ENCODE measurements around the gene SLC6A12.
"Not testable (repeated sequence)": the region's sequence is repeated elsewhere in the genome, so short reads cannot be mapped to it uniquely, and the experiment has no call there.

Gene SLC6A12

DNA sequence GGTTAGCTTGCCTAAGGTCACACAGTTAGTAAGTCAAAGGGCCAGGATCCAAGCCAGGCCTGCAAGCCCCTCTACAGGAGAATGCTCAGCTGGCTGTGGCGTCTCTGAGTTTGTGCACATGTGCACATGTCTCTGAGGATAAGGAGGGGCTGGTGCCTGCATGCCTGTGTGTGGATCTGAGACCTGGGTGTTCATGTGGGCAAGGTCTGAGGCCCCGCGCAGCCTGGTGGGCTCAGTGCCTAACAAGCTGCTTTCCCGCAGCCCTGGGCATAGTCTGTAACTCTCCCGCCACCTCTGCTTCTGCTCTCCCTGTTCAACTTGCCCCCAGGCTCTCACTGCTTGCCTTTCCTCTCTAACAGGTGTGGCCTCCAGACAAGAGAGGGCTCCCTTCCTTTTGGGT is 4.3 kb upstream of the SLC6A12 start:
- H2BK5ac ChIP-seq (ENCODE audit: low read length): no peak overlapping the region
- peak overlapping the region; percentile 71 for H3K9ac ChIP-seq (ENCODE audit: low read depth, low read length, poor library complexity)
- H3K9me3 ChIP-seq (replicated peaks in 1 of 2; ENCODE audit: control insufficient read depth in 2 of 2, insufficient read depth in 1 of 2, low read depth in 1 of 2, low read length in 2 of 2): peaks cover 0 to 1% of the 10 kb centered on the region in 2 donors
- H2AFZ ChIP-seq (ENCODE audit: low read length): no peak overlapping the region
- DNase-seq (ENCODE audit: low spot score): no peak
- H2BK15ac ChIP-seq (ENCODE audit: low read length): peak overlapping the region; percentile 43
- peaks cover 0 to 45% (median 0%) of the 10 kb centered on the region in 3 experiments for H3K27me3 ChIP-seq (ENCODE audit: control insufficient read depth in 3 of 3, insufficient read depth in 3 of 3, low read depth in 1 of 3, low read length in 3 of 3)
- no peak overlapping the region for H3K4ac ChIP-seq (ENCODE audit: low read length)
- no peak overlapping the region for H3K14ac ChIP-seq (ENCODE audit: low read length)
- no peak overlapping the region for H2BK120ac ChIP-seq (ENCODE audit: low read depth, low read length)
- WGBS, 2 donors (ENCODE audit: extremely low coverage in 2 of 2, insufficient read length in 2 of 2, insufficient replicate concordance in 1 of 2): no CpG with 5 or more reads among the region's 5 CpGs
- no peak overlapping the region for H4K91ac ChIP-seq (ENCODE audit: low read depth, low read length, poor library complexity)
- H4K8ac ChIP-seq (ENCODE audit: low read depth, low read length): no peak overlapping the region
- no peaks in the 10 kb centered on the region for H3K36me3 ChIP-seq (replicated peaks in 1 of 2; ENCODE audit: control insufficient read depth in 2 of 2, insufficient read depth in 2 of 2, low read length in 2 of 2)
- H3K4me3 ChIP-seq (ENCODE audit: low read length in 2 of 2): no peak overlapping the region
- no peak overlapping the region for H2BK12ac ChIP-seq (ENCODE audit: low read length)
- H3K79me1 ChIP-seq (ENCODE audit: low read depth, low read length): no peaks in the 10 kb centered on the region
- peak overlapping the region; percentile 33 for H3K18ac ChIP-seq (ENCODE audit: low read length)
- peaks cover 6 to 23% of the 10 kb centered on the region in 2 donors for H3K4me1 ChIP-seq (ENCODE audit: control insufficient read depth in 2 of 2, insufficient read depth in 1 of 2, low read depth in 1 of 2, low read length in 2 of 2)
- H3K4me2 ChIP-seq (ENCODE audit: insufficient read depth, low read length, poor library complexity, severe bottlenecking): no peak overlapping the region
- no peak overlapping the region for H2AK5ac ChIP-seq (ENCODE audit: low read depth, low read length)
- no peak overlapping the region for H3K27ac ChIP-seq (replicated peaks; ENCODE audit: low read length)
- no peak overlapping the region for H3K23ac ChIP-seq (ENCODE audit: low read depth, low read length, poor library complexity)

DNA sequence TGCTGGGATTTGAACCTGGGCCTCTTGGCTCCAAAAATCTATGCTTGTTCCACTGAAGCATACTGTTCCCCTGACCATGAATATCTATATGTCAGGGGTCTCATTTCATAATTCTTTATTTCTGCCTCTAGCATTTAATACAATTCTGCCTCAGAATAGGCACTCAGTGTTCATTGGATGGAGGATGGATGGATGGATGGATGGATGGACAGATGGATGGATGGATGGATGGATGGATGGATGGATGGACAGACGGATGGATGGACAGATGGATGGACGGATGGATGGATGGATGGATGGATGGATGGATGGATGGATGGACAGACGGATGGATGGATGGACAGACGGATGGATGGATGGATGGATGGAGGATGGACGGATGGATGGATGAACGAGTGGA is 3.1 kb upstream of the SLC6A12 start:
- H3K9ac ChIP-seq (ENCODE audit: low read depth, low read length, poor library complexity); H4K91ac ChIP-seq (ENCODE audit: low read depth, low read length, poor library complexity); H2BK15ac ChIP-seq (ENCODE audit: low read length); H3K4ac ChIP-seq (ENCODE audit: low read length); H3K18ac ChIP-seq (ENCODE audit: low read length); H3K79me1 ChIP-seq (ENCODE audit: low read depth, low read length); H3K9me3 ChIP-seq (replicated peaks in 1 of 2; ENCODE audit: control insufficient read depth in 2 of 2, insufficient read depth in 1 of 2, low read depth in 1 of 2, low read length in 2 of 2); H3K23ac ChIP-seq (ENCODE audit: low read depth, low read length, poor library complexity); H3K14ac ChIP-seq (ENCODE audit: low read length); DNase-seq (ENCODE audit: low spot score); H4K8ac ChIP-seq (ENCODE audit: low read depth, low read length); H2AFZ ChIP-seq (ENCODE audit: low read length); H2BK5ac ChIP-seq (ENCODE audit: low read length); H3K4me3 ChIP-seq (ENCODE audit: low read length in 2 of 2); H3K4me2 ChIP-seq (ENCODE audit: insufficient read depth, low read length, poor library complexity, severe bottlenecking); H2BK120ac ChIP-seq (ENCODE audit: low read depth, low read length); H2BK12ac ChIP-seq (ENCODE audit: low read length); H3K36me3 ChIP-seq (replicated peaks in 1 of 2; ENCODE audit: control insufficient read depth in 2 of 2, insufficient read depth in 2 of 2, low read length in 2 of 2); H3K27ac ChIP-seq (replicated peaks; ENCODE audit: low read length); H2AK5ac ChIP-seq (ENCODE audit: low read depth, low read length): not testable (repeated sequence)
- WGBS, 2 donors (ENCODE audit: extremely low coverage in 2 of 2, insufficient read length in 2 of 2, insufficient replicate concordance in 1 of 2): 100% methylated on average over 2 of the region's 6 CpGs; no CpG with 5 or more reads in 1 of the 2 donors
- Histone ChIP-seq H3K4me1 (ENCODE audit: control insufficient read depth in 2 of 2, insufficient read depth in 1 of 2, low read depth in 1 of 2, low read length in 2 of 2) (peaks cover 6 to 30% of the 10 kb centered on the region in 2 donors), H3K27me3 (ENCODE audit: control insufficient read depth in 3 of 3, insufficient read depth in 3 of 3, low read depth in 1 of 3, low read length in 3 of 3) (peaks cover 0 to 50% (median 0%) of the 10 kb centered on the region in 3 experiments)

DNA sequence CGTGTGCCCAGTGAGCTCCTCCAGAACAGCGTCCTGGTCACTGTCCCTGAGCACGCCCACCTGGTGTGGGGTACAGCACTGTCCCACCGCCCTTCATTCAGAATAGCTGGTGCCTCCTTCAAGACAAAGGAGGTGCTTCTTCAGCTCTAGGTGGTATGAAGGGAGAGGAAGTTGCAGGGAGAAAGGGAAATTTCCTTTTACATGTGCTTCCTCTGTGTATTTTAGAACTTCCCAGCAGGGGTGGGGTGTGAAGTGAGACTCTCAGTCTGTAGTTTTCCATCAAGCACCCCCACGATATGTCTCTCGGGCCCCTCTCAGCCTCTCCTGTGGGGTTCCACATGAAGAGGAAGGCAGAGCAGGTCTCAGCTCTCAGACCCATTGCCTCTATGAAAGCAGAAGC is 1.2 kb upstream of the SLC6A12 start:
- H3K36me3 ChIP-seq (replicated peaks in 1 of 2; ENCODE audit: control insufficient read depth in 2 of 2, insufficient read depth in 2 of 2, low read length in 2 of 2): no peaks in the 10 kb centered on the region
- no peak for DNase-seq (ENCODE audit: low spot score)
- H2BK120ac ChIP-seq (ENCODE audit: low read depth, low read length): no peak overlapping the region
- peaks cover 6 to 22% of the 10 kb centered on the region in 2 donors for H3K4me1 ChIP-seq (ENCODE audit: control insufficient read depth in 2 of 2, insufficient read depth in 1 of 2, low read depth in 1 of 2, low read length in 2 of 2)
- H3K79me1 ChIP-seq (ENCODE audit: low read depth, low read length): no peaks in the 10 kb centered on the region
- H2AFZ ChIP-seq (ENCODE audit: low read length): no peak overlapping the region
- no peak overlapping the region for H4K91ac ChIP-seq (ENCODE audit: low read depth, low read length, poor library complexity)
- no peak overlapping the region for H3K9ac ChIP-seq (ENCODE audit: low read depth, low read length, poor library complexity)
- H3K4ac ChIP-seq (ENCODE audit: low read length): no peak overlapping the region
- peaks cover 0 to 52% (median 0%) of the 10 kb centered on the region in 3 experiments for H3K27me3 ChIP-seq (ENCODE audit: control insufficient read depth in 3 of 3, insufficient read depth in 3 of 3, low read depth in 1 of 3, low read length in 3 of 3)
- no peak overlapping the region for H3K4me3 ChIP-seq (ENCODE audit: low read length in 2 of 2)
- no peak overlapping the region for H3K4me2 ChIP-seq (ENCODE audit: insufficient read depth, low read length, poor library complexity, severe bottlenecking)
- H2AK5ac ChIP-seq (ENCODE audit: low read depth, low read length): no peak overlapping the region
- no peak overlapping the region for H2BK5ac ChIP-seq (ENCODE audit: low read length)
- no peak overlapping the region for H3K23ac ChIP-seq (ENCODE audit: low read depth, low read length, poor library complexity)
- H3K27ac ChIP-seq (replicated peaks; ENCODE audit: low read length): no peak overlapping the region
- H2BK15ac ChIP-seq (ENCODE audit: low read length): no peak overlapping the region
- WGBS, 2 donors (ENCODE audit: extremely low coverage in 2 of 2, insufficient read length in 2 of 2, insufficient replicate concordance in 1 of 2): no CpG with 5 or more reads among the region's 6 CpGs
- H2BK12ac ChIP-seq (ENCODE audit: low read length): peak overlapping the region; percentile 82
- H3K18ac ChIP-seq (ENCODE audit: low read length): no peak overlapping the region
- no peaks in the 10 kb centered on the region for H3K9me3 ChIP-seq (replicated peaks in 1 of 2; ENCODE audit: control insufficient read depth in 2 of 2, insufficient read depth in 1 of 2, low read depth in 1 of 2, low read length in 2 of 2)
- no peak overlapping the region for H4K8ac ChIP-seq (ENCODE audit: low read depth, low read length)
- no peak overlapping the region for H3K14ac ChIP-seq (ENCODE audit: low read length)

DNA sequence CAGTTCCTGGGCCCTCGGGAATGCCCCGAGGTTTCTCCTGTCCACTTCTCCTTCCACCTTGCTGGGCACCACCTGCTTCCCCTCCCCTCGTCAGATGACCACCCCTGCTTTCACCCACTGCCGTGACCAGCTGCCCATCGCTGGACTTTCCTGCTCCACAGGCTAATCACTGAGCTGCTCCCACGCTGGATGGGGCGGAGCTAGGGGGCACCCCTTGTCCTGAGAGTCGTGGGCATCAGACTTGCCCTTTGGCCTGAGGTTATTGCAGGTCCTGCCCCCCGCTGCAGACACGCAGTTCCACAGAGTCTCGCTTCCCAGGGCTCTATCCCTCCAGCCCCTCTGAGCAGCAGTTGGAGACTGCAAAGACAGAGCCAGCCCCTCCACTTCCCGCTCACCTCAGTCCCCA is 427 bp downstream of the SLC6A12 start:
- no peaks in the 10 kb centered on the region for H3K36me3 ChIP-seq (replicated peaks in 1 of 2; ENCODE audit: control insufficient read depth in 2 of 2, insufficient read depth in 2 of 2, low read length in 2 of 2)
- H2BK15ac ChIP-seq (ENCODE audit: low read length): peak overlapping the region; percentile 25
- H2AK5ac ChIP-seq (ENCODE audit: low read depth, low read length): peak overlapping the region; percentile 90
- peaks cover 6 to 22% of the 10 kb centered on the region in 2 donors for H3K4me1 ChIP-seq (ENCODE audit: control insufficient read depth in 2 of 2, insufficient read depth in 1 of 2, low read depth in 1 of 2, low read length in 2 of 2)
- no peaks in the 10 kb centered on the region for H3K79me1 ChIP-seq (ENCODE audit: low read depth, low read length)
- no peaks in the 10 kb centered on the region for H3K9me3 ChIP-seq (replicated peaks in 1 of 2; ENCODE audit: control insufficient read depth in 2 of 2, insufficient read depth in 1 of 2, low read depth in 1 of 2, low read length in 2 of 2)
- H3K27me3 ChIP-seq (ENCODE audit: control insufficient read depth in 3 of 3, insufficient read depth in 3 of 3, low read depth in 1 of 3, low read length in 3 of 3): peaks cover 0 to 68% (median 0%) of the 10 kb centered on the region in 3 experiments
- peak overlapping the region; percentile 7 for H2BK12ac ChIP-seq (ENCODE audit: low read length)
- H2BK120ac ChIP-seq (ENCODE audit: low read depth, low read length): no peak overlapping the region
- peak overlapping the region; percentile 30 for H3K4me2 ChIP-seq (ENCODE audit: insufficient read depth, low read length, poor library complexity, severe bottlenecking)
- H3K4me3 ChIP-seq (ENCODE audit: low read length in 2 of 2): no peak overlapping the region
- no CpG with 5 or more reads among the region's 12 CpGs for WGBS, 2 donors (ENCODE audit: extremely low coverage in 2 of 2, insufficient read length in 2 of 2, insufficient replicate concordance in 1 of 2)
- H3K23ac ChIP-seq (ENCODE audit: low read depth, low read length, poor library complexity): peak overlapping the region; percentile 60
- DNase-seq (ENCODE audit: low spot score): no peak
- no peak overlapping the region for H3K27ac ChIP-seq (replicated peaks; ENCODE audit: low read length)
- H3K9ac ChIP-seq (ENCODE audit: low read depth, low read length, poor library complexity): no peak overlapping the region
- H3K14ac ChIP-seq (ENCODE audit: low read length): no peak overlapping the region
- peak overlapping the region; percentile 89 for H3K18ac ChIP-seq (ENCODE audit: low read length)
- H3K4ac ChIP-seq (ENCODE audit: low read length): peak overlapping the region; percentile 19
- H4K91ac ChIP-seq (ENCODE audit: low read depth, low read length, poor library complexity): no peak overlapping the region
- H2BK5ac ChIP-seq (ENCODE audit: low read length): no peak overlapping the region
- no peak overlapping the region for H4K8ac ChIP-seq (ENCODE audit: low read depth, low read length)
- no peak overlapping the region for H2AFZ ChIP-seq (ENCODE audit: low read length)

Measured in neuronal stem cell (in vitro differentiated cells).